Right kidney (tissue), 1 donor: ENCODE data around the gene CHST11.
"Not testable (repeated sequence)": the region's sequence is repeated elsewhere in the genome, so short reads cannot be mapped to it uniquely, and the experiment has no call there.

Source experiments
- DNase-seq: peaks from one replicate; pipeline ENCODE4 v3.0.0-alpha.2; 2016

The CHST11 gene

GRCh38 chr12:104741497-104742367 is 285.0 kb downstream of the CHST11 start:
- DNase-seq, result no peak

GRCh38 chr12:104742551-104743201 is 285.9 kb downstream of the CHST11 start:
- DNase-seq, result peak; percentile 45

- no peak for DNase-seq
Measured at GRCh38 chr12:104743202-104743580, 286.4 kb downstream of the CHST11 start.

GRCh38 chr12:104743753-104744548 is 287.2 kb downstream of the CHST11 start:
- DNase-seq, result not testable (repeated sequence)

- DNase-seq, result no peak
Measured at GRCh38 chr12:104746467-104747088, 289.8 kb downstream of the CHST11 start.

- no peak for DNase-seq
Measured at GRCh38 chr12:104747330-104747729, 290.6 kb downstream of the CHST11 start.

- DNase-seq, result no peak
Measured at GRCh38 chr12:104747955-104748354, 291.2 kb downstream of the CHST11 start.

GRCh38 chr12:104748356-104748755 is 291.6 kb downstream of the CHST11 start:
- no peak for DNase-seq

- DNase-seq, result no peak
Measured at GRCh38 chr12:104748790-104749189, 292.0 kb downstream of the CHST11 start.

- no peak for DNase-seq
Measured at GRCh38 chr12:104749545-104749944, 292.8 kb downstream of the CHST11 start.

- DNase-seq, result no peak
Measured at GRCh38 chr12:104750061-104750460, 293.3 kb downstream of the CHST11 start.

- DNase-seq, result no peak
Measured at GRCh38 chr12:104751120-104751519, 294.4 kb downstream of the CHST11 start.

- DNase-seq, result no peak
Measured at GRCh38 chr12:104751594-104751993, 294.8 kb downstream of the CHST11 start.

GRCh38 chr12:104752016-104752415 is 295.3 kb downstream of the CHST11 start:
- no peak for DNase-seq

- DNase-seq, result no peak
Measured at GRCh38 chr12:104752881-104753280, 296.1 kb downstream of the CHST11 start.

- DNase-seq, result no peak
Measured at GRCh38 chr12:104756901-104757300, 300.2 kb downstream of the CHST11 start.

- DNase-seq, result no peak
Measured at GRCh38 chr12:104758771-104759170, 302.0 kb downstream of the CHST11 start.

- no peak for DNase-seq
Measured at GRCh38 chr12:104761091-104761490, 304.3 kb downstream of the CHST11 start.

GRCh38 chr12:104761611-104762010 is 304.9 kb downstream of the CHST11 start:
- DNase-seq, result no peak

- no peak for DNase-seq
Measured at GRCh38 chr12:104763168-104763805, 306.5 kb downstream of the CHST11 start.

- no peak for DNase-seq
Measured at GRCh38 chr12:104764225-104765091, 307.7 kb downstream of the CHST11 start.
